ENCODE measurements around the gene LRRIQ4. TPM values are rescaled to one million over a fixed set of nuclear protein-coding genes. Genes with fewer than 3 reads are reported as not detected.
A peak's percentile ranks its signal among the peaks of the same experiment; 100 is the strongest.

Gene LRRIQ4
- not detected for total RNA-seq

DNA sequence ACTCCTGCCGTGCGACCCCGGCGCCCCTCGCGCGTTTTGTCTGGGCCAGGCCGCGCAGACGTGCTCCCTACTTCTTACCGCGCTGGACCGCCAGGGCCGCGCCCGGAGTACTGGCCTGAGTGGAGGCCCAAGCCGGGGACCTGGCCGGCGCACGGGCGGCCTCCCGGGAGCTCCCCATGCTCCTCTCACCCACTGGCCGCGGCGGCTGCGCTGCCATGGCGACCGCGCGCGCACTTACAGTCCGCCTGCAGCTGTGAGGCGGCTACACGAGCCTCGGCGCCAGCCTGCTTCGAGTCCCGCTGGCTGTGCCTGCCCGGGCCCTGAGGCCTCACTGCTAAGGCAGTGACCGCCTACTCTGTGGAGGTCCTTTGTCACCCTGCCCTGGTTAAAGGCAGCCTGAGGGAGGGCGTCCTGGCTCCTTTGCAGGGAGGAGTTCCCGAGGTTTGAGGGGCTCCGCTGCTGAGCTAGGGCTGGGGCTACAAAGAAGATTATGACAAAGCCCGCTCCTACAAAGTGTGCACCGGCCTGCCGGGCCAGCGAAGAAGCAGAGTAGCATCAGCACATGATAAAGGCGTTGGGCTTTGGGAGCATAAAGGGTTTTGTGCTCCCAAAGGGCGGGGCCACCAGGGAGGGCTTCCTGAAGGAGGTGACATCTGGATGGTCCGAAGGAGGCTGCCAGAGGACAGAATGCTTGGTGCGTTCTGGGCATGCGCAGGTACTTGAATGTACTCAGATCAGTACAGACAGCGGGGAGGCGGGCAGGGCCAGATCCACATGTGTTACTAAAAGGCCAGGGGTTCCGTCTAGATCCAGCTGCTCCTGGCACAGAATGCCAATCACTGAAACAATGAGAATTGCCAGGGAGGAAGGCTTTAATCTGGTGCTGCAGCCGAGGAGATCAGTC lies at the start of gene LRRIQ4, which contains the start of gene LRRC34:
Gene LRRIQ4 (plus strand): TSS at position 539 of the 904 bp plus-strand sequence. CDS start 9,052 bp downstream, outside the sequence.
Gene LRRC34 (minus strand): TSS at position 573 of the 904 bp plus-strand sequence. CDS start 356 bp downstream, at position 217.
- no peaks in the 10 kb centered on the region for H3K36me3 ChIP-seq
- peak within 1 kb of the TSS; percentile 31 to 72 for H3K27ac ChIP-seq
- H3K4me1 ChIP-seq (ENCODE audit: control insufficient read depth in 1 of 2, low read depth in 2 of 2) = peaks cover 0 to 16% of the 10 kb centered on the region in 2 donors
- no peaks in the 10 kb centered on the region for H3K9me3 ChIP-seq
- peak; percentile 66 for ATAC-seq (ENCODE audit: insufficient number of reproducible peaks, low FRiP score, low read depth)
- H3K4me3 ChIP-seq = peak within 1 kb of the TSS; percentile 74
- no peaks in the 10 kb centered on the region for H3K27me3 ChIP-seq (replicated peaks; ENCODE audit: insufficient read depth)
- DNase-seq (ENCODE audit: low spot score) = peak; percentile 28
- TF ChIP-seq, protein P1, sequence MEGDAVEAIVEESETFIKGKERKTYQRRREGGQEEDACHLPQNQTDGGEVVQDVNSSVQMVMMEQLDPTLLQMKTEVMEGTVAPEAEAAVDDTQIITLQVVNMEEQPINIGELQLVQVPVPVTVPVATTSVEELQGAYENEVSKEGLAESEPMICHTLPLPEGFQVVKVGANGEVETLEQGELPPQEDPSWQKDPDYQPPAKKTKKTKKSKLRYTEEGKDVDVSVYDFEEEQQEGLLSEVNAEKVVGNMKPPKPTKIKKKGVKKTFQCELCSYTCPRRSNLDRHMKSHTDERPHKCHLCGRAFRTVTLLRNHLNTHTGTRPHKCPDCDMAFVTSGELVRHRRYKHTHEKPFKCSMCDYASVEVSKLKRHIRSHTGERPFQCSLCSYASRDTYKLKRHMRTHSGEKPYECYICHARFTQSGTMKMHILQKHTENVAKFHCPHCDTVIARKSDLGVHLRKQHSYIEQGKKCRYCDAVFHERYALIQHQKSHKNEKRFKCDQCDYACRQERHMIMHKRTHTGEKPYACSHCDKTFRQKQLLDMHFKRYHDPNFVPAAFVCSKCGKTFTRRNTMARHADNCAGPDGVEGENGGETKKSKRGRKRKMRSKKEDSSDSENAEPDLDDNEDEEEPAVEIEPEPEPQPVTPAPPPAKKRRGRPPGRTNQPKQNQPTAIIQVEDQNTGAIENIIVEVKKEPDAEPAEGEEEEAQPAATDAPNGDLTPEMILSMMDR (IDR thresholded peaks at IDR 0.05) = no peak

DNA sequence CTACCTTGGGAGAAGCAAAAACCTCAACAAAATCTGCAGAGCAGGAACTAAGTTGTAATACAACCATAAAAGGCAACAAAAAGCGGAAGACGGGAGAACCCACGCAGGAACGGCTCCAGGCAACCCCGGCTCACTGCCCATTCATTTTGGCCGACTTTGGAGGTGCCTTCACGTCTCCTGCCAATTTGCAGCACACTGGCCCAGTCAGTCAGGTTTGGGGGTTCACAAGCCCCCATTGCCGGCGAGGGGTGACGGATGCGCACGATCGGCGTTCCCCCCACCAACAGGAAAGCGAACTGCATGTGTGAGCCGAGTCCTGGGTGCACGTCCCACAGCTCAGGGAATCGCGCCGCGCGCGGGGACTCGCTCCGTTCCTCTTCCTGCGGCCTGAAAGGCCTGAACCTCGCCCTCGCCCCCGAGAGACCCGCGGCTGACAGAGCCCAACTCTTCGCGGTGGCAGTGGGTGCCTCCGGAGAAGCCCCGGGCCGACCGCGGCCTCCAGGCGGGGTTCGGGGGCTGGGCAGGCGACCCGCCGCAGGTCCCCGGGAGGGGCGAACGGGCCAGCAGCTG lies 48.3 kb upstream of the LRRIQ4 start:
- Histone ChIP-seq H3K27ac (peak overlapping the region; percentile 98 to 99), H3K4me1 (ENCODE audit: control insufficient read depth in 1 of 2, low read depth in 2 of 2) (peaks cover 0 to 11% of the 10 kb centered on the region in 2 donors), H3K27me3 (replicated peaks; ENCODE audit: insufficient read depth) (no peaks in the 10 kb centered on the region), H3K36me3 (no peaks in the 10 kb centered on the region), H3K9me3 (no peaks in the 10 kb centered on the region), H3K4me3 (peak overlapping the region; percentile 92)
- DNase-seq (ENCODE audit: low spot score) = no peak
- TF ChIP-seq, protein P1 (IDR thresholded peaks at IDR 0.05) = no peak
- peak; percentile 78 for ATAC-seq (ENCODE audit: insufficient number of reproducible peaks, low FRiP score, low read depth)

DNA sequence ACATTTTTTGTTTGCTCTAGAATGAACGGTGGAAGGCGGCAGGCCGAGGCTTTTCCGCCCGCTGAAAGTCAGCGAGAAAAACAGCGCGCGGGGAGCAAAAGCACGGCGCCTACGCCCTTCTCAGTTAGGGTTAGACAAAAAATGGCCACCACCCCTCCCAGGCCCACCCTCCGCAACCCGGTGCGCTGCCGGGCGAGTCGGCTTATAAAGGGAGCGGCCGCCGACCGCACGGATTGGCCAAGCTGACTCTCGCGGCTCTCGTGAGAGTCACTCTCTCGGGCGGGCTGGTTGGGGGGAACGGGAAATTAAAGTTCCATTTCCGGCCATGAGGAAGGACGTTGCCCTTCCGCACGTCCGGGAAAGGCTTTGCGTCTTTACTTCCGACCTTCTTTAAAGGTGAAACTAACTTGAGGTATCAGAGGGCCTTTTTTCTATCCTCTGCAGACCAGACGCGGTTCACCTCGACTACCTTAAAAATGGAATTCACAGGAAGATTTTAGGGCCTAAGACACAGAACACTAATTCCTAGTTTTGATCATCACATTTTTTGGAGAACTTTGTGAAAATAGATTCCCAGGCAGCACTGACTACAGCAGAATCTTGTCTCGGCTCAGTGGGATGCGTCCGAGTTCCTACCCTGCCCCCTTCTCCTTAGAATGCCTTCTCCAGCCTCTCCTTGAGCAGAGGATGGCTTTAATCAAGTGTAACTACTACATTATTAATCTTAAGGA lies 47.6 kb upstream of the LRRIQ4 start, which contains the start of gene TERC:
Gene TERC (minus strand): TSS at position 179 of the 731 bp plus-strand sequence.
- peak within 1 kb of the TSS; percentile 92 for H3K4me3 ChIP-seq
- H3K27ac ChIP-seq = peak within 1 kb of the TSS; percentile 98 to 99
- peaks cover 0 to 11% of the 10 kb centered on the region in 2 donors for H3K4me1 ChIP-seq (ENCODE audit: control insufficient read depth in 1 of 2, low read depth in 2 of 2)
- H3K9me3 ChIP-seq = no peaks in the 10 kb centered on the region
- no peaks in the 10 kb centered on the region for H3K27me3 ChIP-seq (replicated peaks; ENCODE audit: insufficient read depth)
- peak; percentile 85 for ATAC-seq (ENCODE audit: insufficient number of reproducible peaks, low FRiP score, low read depth)
- no peaks in the 10 kb centered on the region for H3K36me3 ChIP-seq
- TF ChIP-seq, protein P1 (IDR thresholded peaks at IDR 0.05) = no peak
- DNase-seq (ENCODE audit: low spot score) = peak; percentile 80

DNA sequence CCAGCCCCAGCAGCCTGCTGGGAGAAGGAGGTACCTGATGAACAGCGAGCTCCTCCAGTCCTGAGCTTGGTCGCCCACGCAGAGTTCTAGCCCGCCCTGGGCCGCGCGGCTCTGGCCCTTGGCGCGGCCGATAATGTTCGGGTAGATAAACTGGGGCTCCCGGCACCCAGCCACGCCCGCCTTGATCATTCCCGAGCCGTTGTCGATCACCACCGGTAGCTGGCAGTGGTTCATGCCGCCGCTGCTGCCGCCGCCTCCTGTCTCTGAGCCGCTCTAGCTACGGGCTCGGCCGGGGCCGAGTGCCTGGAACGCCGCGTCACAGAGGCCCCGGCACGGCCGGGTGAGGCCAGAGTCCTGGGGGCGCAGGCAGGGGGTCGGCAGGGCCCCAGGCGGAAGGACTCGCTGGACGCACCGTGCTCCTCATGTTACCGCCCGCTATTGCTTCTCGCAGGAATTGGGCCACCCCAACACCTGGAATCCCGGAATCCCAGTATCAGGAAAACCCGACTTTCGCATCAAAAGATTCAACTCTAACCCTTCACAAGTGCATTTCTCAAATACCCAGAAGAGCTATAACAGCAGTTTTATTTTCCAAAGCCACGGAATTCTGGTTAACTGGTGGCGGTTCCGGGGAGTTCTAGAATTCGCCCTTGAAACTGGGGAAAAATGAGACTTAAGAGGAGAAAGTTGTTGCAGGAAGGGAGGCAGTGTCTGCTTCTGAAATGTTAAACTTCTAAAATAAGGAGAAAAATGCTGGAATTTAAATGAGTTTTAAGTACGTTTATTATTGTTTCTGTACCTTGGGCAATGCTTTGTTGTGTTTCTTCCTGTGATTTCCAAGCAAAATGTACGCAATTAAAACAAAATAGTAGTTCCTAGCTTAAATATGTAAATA lies 43.1 kb upstream of the LRRIQ4 start, which contains the start of gene ACTRT3:
Gene ACTRT3 (minus strand): TSS at position 275 of the 895 bp plus-strand sequence. CDS start 41 bp downstream, at position 234.
- peak within 1 kb of the TSS; percentile 91 to 96 for H3K27ac ChIP-seq
- peaks cover 8% of the 10 kb centered on the region in 2 donors for H3K4me1 ChIP-seq (ENCODE audit: control insufficient read depth in 1 of 2, low read depth in 2 of 2)
- DNase-seq (ENCODE audit: low spot score) (no peak), ATAC-seq (ENCODE audit: insufficient number of reproducible peaks, low FRiP score, low read depth) (no peak)
- no peaks in the 10 kb centered on the region for H3K9me3 ChIP-seq
- no peaks in the 10 kb centered on the region for H3K36me3 ChIP-seq
- no peaks in the 10 kb centered on the region for H3K27me3 ChIP-seq (replicated peaks; ENCODE audit: insufficient read depth)
- TF ChIP-seq, protein P1 (IDR thresholded peaks at IDR 0.05) = no peak
- peak within 1 kb of the TSS; percentile 91 for H3K4me3 ChIP-seq
